K562 (cell line): ENCODE data around the gene CBFA2T3. TPM values are rescaled to one million over a fixed set of nuclear protein-coding genes. Genes with fewer than 3 reads are reported as not detected.

Source experiments
- CBFA2T2 ChIP-seq: fragments of 450-650 bp; conservative IDR thresholded peaks from 2 replicates; pipeline ENCODE4 v1.6.1; 2017; ENCODE audit warnings: mild to moderate bottlenecking
- HIVEP1 ChIP-seq: fragments of 250-450 bp; sonication (Bioruptor Pico); IDR thresholded peaks from 2 replicates; pipeline ENCODE4 v1.4.0; 2020; ENCODE audit warnings: mild to moderate bottlenecking
- JUND ChIP-seq, 2 experiments: IDR thresholded peaks; 2 replicates in 1 of 2; 3 replicates in 1 of 2; pipeline ENCODE4 v1.6.1; 2011; ENCODE audit warnings: borderline replicate concordance in 2 of 2, low read depth in 2 of 2, low read length in 2 of 2, improper control_type of control experiment in 1 of 2, missing biosample characterization in 1 of 2, missing genetic modification characterization in 1 of 2, missing genetic modification reagents in 1 of 2
- KDM1A ChIP-seq, 2 experiments: fragments of 450-650 bp; IDR thresholded peaks; 2 replicates each; pipeline ENCODE4 v1.6.1; 2016; ENCODE audit warnings: mild to moderate bottlenecking in 2 of 2
- MTA3 ChIP-seq: fragments of 450-650 bp; formaldehyde crosslinking; IDR thresholded peaks from 2 replicates; pipeline ENCODE4 v1.6.1; 2017; ENCODE audit warnings: mild to moderate bottlenecking, borderline replicate concordance
- RBM34 ChIP-seq: fragments of 200-400 bp; formaldehyde crosslinking; IDR thresholded peaks from 2 replicates; pipeline ENCODE4 v1.6.1; 2018; ENCODE audit warnings: low read length, borderline replicate concordance; ENCODE audit not compliant: insufficient read depth
- TRIM24 ChIP-seq, 2 experiments: fragments of 450-650 bp; IDR thresholded peaks; 2 replicates each; pipeline ENCODE4 v1.6.1; 2016
- polyA plus RNA-seq, 8 experiments: library from polyadenylated mRNA; depleted of rRNA in 4 of 8; stranded (reverse) in 5 of 8; unstranded in 3 of 8; fragments of >200 nt; fragmentation: Nextera tagmentation in 2 of 8; fragmentation: Illumina TruSeq in 1 of 8; extraction: Ambion mirVana in 2 of 8; extraction: Trizol in 1 of 8; gene quantifications; 2 replicates each; pipeline versions ENCODE4 v1.2.1 to v1.2.3, GENCODE V29; 2011 to 2014; ENCODE audit warnings: inconsistent platforms in 1 of 8, missing spikeins in 1 of 8
- total RNA-seq, 7 experiments: library from RNA; depleted of rRNA in 6 of 7; stranded (reverse); fragments of >200 nt in 6 of 7; fragmentation: Illumina TruSeq in 2 of 7; extraction: Trizol in 2 of 7; gene quantifications; 2 replicates each; pipeline versions ENCODE4 v1.2.1 to v1.2.3, GENCODE V29; 2011 to 2021; ENCODE audit warnings: low replicate concordance in 1 of 7
- TF ChIP-seq, protein P1 (sequence below): fragments of 250-450 bp; sonication (Bioruptor Pico); IDR thresholded peaks from 2 replicates; pipeline ENCODE4 v1.5.0; 2020; ENCODE audit warnings: mild to moderate bottlenecking

CBFA2T3 gene
- total and polyA plus RNA-seq, 9 of the 15 experiments (the other 6 are each of a cell fraction or from before 2014, with no cell fraction given): 2.3 to 145 (median 6.7) TPM

- TF ChIP-seq, protein P1, sequence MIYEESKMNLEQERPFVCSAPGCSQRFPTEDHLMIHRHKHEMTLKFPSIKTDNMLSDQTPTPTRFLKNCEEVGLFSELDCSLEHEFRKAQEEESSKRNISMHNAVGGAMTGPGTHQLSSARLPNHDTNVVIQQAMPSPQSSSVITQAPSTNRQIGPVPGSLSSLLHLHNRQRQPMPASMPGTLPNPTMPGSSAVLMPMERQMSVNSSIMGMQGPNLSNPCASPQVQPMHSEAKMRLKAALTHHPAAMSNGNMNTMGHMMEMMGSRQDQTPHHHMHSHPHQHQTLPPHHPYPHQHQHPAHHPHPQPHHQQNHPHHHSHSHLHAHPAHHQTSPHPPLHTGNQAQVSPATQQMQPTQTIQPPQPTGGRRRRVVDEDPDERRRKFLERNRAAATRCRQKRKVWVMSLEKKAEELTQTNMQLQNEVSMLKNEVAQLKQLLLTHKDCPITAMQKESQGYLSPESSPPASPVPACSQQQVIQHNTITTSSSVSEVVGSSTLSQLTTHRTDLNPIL: no peak
- TF ChIP-seq RBM34 (no peak), TRIM24 (IDR thresholded peaks at IDR 0.05) (peak in 1 of 2 experiments; percentile 47; a peak in 2 of 4 replicates), MTA3 (no peak), CBFA2T2 (no peak; the same call in 1 of the 2 replicates), JUND (IDR thresholded peaks at IDR 0.05; ENCODE audit: borderline replicate concordance, low read depth, low read length) (no peak; the same call in none of the 2 replicates), JUND (tag; IDR thresholded peaks at IDR 0.05; ENCODE audit: borderline replicate concordance, low read depth, low read length) (0 out of 3 replicates have a peak, but pooled peaks have one; percentile 29), KDM1A (IDR thresholded peaks at IDR 0.05) (peak in 1 of 2 experiments; percentile 30; a peak in 1 of 4 replicates), HIVEP1 (CRISPR knock-in tag) (no peak)
Measured at GRCh38 chr16:88999457-89000206, 22.6 kb upstream of the CBFA2T3 start (continued).
